Epithelial cell of alveolus of lung (primary cell): ENCODE results near the gene KIF9. TPM values are rescaled to one million over a fixed set of nuclear protein-coding genes. Genes with fewer than 3 reads are reported as not detected.

Experiments used
- total RNA-seq: library from RNA; depleted of rRNA; stranded (reverse); fragments of >200 nt; gene quantifications from 2 replicates; pipeline ENCODE4 v1.2.1, GENCODE V29; 2015

KIF9 gene, protein sequence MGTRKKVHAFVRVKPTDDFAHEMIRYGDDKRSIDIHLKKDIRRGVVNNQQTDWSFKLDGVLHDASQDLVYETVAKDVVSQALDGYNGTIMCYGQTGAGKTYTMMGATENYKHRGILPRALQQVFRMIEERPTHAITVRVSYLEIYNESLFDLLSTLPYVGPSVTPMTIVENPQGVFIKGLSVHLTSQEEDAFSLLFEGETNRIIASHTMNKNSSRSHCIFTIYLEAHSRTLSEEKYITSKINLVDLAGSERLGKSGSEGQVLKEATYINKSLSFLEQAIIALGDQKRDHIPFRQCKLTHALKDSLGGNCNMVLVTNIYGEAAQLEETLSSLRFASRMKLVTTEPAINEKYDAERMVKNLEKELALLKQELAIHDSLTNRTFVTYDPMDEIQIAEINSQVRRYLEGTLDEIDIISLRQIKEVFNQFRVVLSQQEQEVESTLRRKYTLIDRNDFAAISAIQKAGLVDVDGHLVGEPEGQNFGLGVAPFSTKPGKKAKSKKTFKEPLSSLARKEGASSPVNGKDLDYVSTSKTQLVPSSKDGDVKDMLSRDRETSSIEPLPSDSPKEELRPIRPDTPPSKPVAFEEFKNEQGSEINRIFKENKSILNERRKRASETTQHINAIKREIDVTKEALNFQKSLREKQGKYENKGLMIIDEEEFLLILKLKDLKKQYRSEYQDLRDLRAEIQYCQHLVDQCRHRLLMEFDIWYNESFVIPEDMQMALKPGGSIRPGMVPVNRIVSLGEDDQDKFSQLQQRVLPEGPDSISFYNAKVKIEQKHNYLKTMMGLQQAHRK
- total RNA-seq: 1.6 and 2.8 TPM in 2 replicates

DNA sequence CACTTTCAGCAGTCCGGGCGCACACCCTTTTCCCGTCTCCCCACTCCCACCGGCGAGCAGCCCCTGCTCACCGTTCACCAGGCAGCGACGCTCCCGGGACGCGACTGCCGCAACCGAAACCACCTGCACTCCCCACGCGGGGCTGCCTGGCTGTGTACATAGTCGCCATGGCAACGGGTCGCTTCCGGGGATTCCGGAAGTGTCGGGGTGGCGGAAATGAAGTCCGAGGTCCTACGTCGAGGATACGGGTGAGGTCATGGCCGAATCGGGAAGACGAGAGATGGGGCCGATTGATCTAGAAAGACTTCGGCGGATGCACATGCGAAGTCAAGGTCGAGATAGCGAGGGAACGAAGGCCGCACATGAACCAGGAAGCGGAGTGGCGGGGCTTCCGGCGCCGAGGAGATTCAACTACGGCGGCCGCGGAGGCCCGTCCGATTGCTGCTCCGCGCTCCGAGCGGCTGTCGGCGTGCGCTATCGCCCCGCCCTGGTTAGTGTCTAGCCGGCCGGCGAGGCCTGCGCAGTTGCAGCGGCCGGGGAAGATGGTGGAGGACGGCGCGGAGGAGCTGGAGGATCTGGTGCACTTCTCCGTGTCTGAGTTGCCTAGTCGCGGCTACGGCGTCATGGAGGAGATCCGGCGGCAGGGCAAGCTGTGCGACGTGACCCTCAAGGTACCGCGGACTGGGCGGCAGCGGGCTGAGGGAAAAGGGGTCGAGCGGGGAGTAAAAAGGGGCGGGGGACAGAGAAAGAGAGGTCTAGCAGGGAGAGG lies at the start of gene KIF9, which contains the start of gene KLHL18:
TSS of gene KIF9 (minus strand) at position 376 of the 769 bp plus-strand sequence. CDS start 5,425 bp downstream, outside the sequence.
TSS of gene KLHL18 (plus strand) at position 521 of the 769 bp plus-strand sequence. CDS start at position 543, 22 bp downstream.

Other genes with a start within 250 kb of the KIF9 start
- 15.4 and 29.1 TPM in 2 replicates for gene SETD2, start 118.7 kb downstream of the KIF9 start, total RNA-seq
- gene KLHL18, start 145 bp upstream of the KIF9 start, total RNA-seq: 13.4 and 17.5 TPM in 2 replicates
- gene PTPN23, start 98.2 kb upstream of the KIF9 start, total RNA-seq: 16.3 and 17.8 TPM in 2 replicates
- 51.7 and 85.9 TPM in 2 replicates for gene SCAP, start 193.1 kb upstream of the KIF9 start, total RNA-seq
- gene ELP6, start 230.9 kb upstream of the KIF9 start, total RNA-seq: 21.1 and 32.1 TPM in 2 replicates